Ishikawa (cell line): ENCODE data around the gene STK32A.

ENCODE experiments used
- CEBPB ChIP-seq: IDR thresholded peaks from 2 replicates; pipeline ENCODE4 v1.6.1; 2012
- CREB1 ChIP-seq: IDR thresholded peaks from 2 replicates; pipeline ENCODE4 v1.6.1; 2012; ENCODE audit warnings: low read depth
- EGR1 ChIP-seq: IDR thresholded peaks from 2 replicates; pipeline ENCODE4 v1.6.1; 2012
- EP300 ChIP-seq: IDR thresholded peaks from 2 replicates; pipeline ENCODE4 v1.6.1; 2012; ENCODE audit warnings: borderline replicate concordance
- FOXM1 ChIP-seq: IDR thresholded peaks from 2 replicates; pipeline ENCODE4 v1.6.1; 2012; ENCODE audit warnings: low read depth, borderline replicate concordance
- MAX ChIP-seq: IDR thresholded peaks from 2 replicates; pipeline ENCODE4 v1.6.1; 2012
- NFIC ChIP-seq: IDR thresholded peaks from 2 replicates; pipeline ENCODE4 v1.6.1; 2012
- RAD21 ChIP-seq: IDR thresholded peaks from 2 replicates; pipeline ENCODE4 v1.6.1; 2012; ENCODE audit warnings: low read depth
- REST ChIP-seq: IDR thresholded peaks from 2 replicates; pipeline ENCODE4 v1.6.1; 2012; ENCODE audit warnings: low read depth, mild to moderate bottlenecking
- TAF1 ChIP-seq: IDR thresholded peaks from 2 replicates; pipeline ENCODE4 v1.6.1; 2012; ENCODE audit warnings: low read depth, mild to moderate bottlenecking
- TCF12 ChIP-seq: IDR thresholded peaks from 2 replicates; pipeline ENCODE4 v1.6.1; 2012; ENCODE audit warnings: low read depth
- TEAD4 ChIP-seq: IDR thresholded peaks from 2 replicates; pipeline ENCODE4 v1.6.1; 2012
- USF1 ChIP-seq: IDR thresholded peaks from 2 replicates; pipeline ENCODE4 v1.6.1; 2012
- YY1 ChIP-seq: IDR thresholded peaks from 2 replicates; pipeline ENCODE4 v1.6.1; 2012; ENCODE audit warnings: low read depth
- ZBTB7A ChIP-seq: IDR thresholded peaks from 2 replicates; pipeline ENCODE4 v1.6.1; 2012; ENCODE audit warnings: low read depth

Gene STK32A

GRCh38 chr5:147369742-147370374 is 135.0 kb downstream of the STK32A start:
- TF ChIP-seq CEBPB: no peak
- no peak for TF ChIP-seq ZBTB7A
- peak; percentile 29; the same call in 1 of the 2 replicates for TF ChIP-seq RAD21

GRCh38 chr5:147371290-147371689 is 136.5 kb downstream of the STK32A start:
- TF ChIP-seq REST: no peak
- TF ChIP-seq TEAD4: no peak
- no peak for TF ChIP-seq USF1
- TF ChIP-seq NFIC: no peak
- no peak for TF ChIP-seq CREB1
- no peak for TF ChIP-seq ZBTB7A
- TF ChIP-seq MAX: no peak
- no peak for TF ChIP-seq EGR1
- TF ChIP-seq YY1: no peak
- TF ChIP-seq RAD21: no peak
- no peak for TF ChIP-seq EP300

- TF ChIP-seq TCF12: no peak
- no peak for TF ChIP-seq YY1
- TF ChIP-seq EP300: no peak
- TF ChIP-seq CEBPB: no peak
- no peak for TF ChIP-seq CREB1
- TF ChIP-seq TAF1: no peak
- TF ChIP-seq MAX: no peak
- no peak for TF ChIP-seq REST
- no peak for TF ChIP-seq EGR1
- TF ChIP-seq TEAD4: no peak
- TF ChIP-seq ZBTB7A: no peak
- TF ChIP-seq FOXM1: no peak
- TF ChIP-seq USF1: no peak
- no peak for TF ChIP-seq RAD21
- TF ChIP-seq NFIC: no peak
These were observed 137.4 kb downstream of the STK32A start for GRCh38 chr5:147372191-147372590.

- TF ChIP-seq USF1 (no peak), REST (no peak), MAX (no peak), EP300 (no peak), YY1 (no peak), NFIC (no peak), CREB1 (no peak), TCF12 (no peak), FOXM1 (no peak), TEAD4 (no peak), CEBPB (no peak), TAF1 (no peak), ZBTB7A (no peak), RAD21 (no peak), EGR1 (no peak)
These were observed 138.5 kb downstream of the STK32A start for GRCh38 chr5:147373328-147373727.
